GM21723 (cell line): ENCODE results near the gene MBLAC1.
A peak's percentile ranks its signal among the peaks of the same experiment; 100 is the strongest.
"Not testable (repeated sequence)": the region's sequence is repeated elsewhere in the genome, so short reads cannot be mapped to it uniquely, and the experiment has no call there.

Source experiments
- ATAC-seq: cut with Tn5 transposase; IDR thresholded peaks from one replicate; pipeline ENCODE4 v1.9.1; 2021; ENCODE audit warnings: mild to moderate bottlenecking, moderate library complexity; ENCODE audit not compliant: unreplicated experiment

The MBLAC1 gene

GRCh38 chr7:100120733-100121036 is 6.1 kb upstream of the MBLAC1 start:
- ATAC-seq, result no peak

GRCh38 chr7:100122067-100122466 is 4.7 kb upstream of the MBLAC1 start:
- no peak for ATAC-seq

- no peak for ATAC-seq
Observed at GRCh38 chr7:100122568-100122967, 4.2 kb upstream of the MBLAC1 start.

GRCh38 chr7:100124301-100125230 is 2.2 kb upstream of the MBLAC1 start:
- no peak for ATAC-seq

GRCh38 chr7:100126239-100126930 is 382 bp upstream of the MBLAC1 start:
- peak; percentile 24 for ATAC-seq

GRCh38 chr7:100127866-100128636 is 1.3 kb downstream of the MBLAC1 start:
- ATAC-seq, result no peak

GRCh38 chr7:100128637-100128963 is 1.8 kb downstream of the MBLAC1 start:
- ATAC-seq, result no peak

- ATAC-seq, result not testable (repeated sequence)
Observed at GRCh38 chr7:100130220-100130607, 3.4 kb downstream of the MBLAC1 start.

GRCh38 chr7:100130608-100131453 is 4.1 kb downstream of the MBLAC1 start:
- ATAC-seq, result no peak

- ATAC-seq, result no peak
Observed at GRCh38 chr7:100132126-100132525, 5.4 kb downstream of the MBLAC1 start.

- ATAC-seq, result peak; percentile 58
Observed at GRCh38 chr7:100132697-100133151, 6.0 kb downstream of the MBLAC1 start.

GRCh38 chr7:100137851-100138760 is 11.3 kb downstream of the MBLAC1 start:
- ATAC-seq, result no peak

- no peak for ATAC-seq
Observed at GRCh38 chr7:100141555-100141949, 14.8 kb downstream of the MBLAC1 start.

- ATAC-seq, result no peak
Observed at GRCh38 chr7:100142461-100142860, 15.7 kb downstream of the MBLAC1 start.

- ATAC-seq, result not testable (repeated sequence)
Observed at GRCh38 chr7:100146350-100146749, 19.6 kb downstream of the MBLAC1 start.

- ATAC-seq, result no peak
Observed at GRCh38 chr7:100147278-100147677, 20.5 kb downstream of the MBLAC1 start.

GRCh38 chr7:100148225-100148558 is 21.4 kb downstream of the MBLAC1 start:
- ATAC-seq, result no peak

- ATAC-seq, result peak; percentile 98
Observed at GRCh38 chr7:100148559-100149328, 22.0 kb downstream of the MBLAC1 start, which contains the start of gene LAMTOR4. TSS of gene LAMTOR4 (plus strand) at chr7:100148918. CDS start at chr7:100148973, 55 bp downstream.

- no peak for ATAC-seq
Observed at GRCh38 chr7:100152404-100152803, 25.6 kb downstream of the MBLAC1 start.
